ENCODE data around the gene SH3PXD2A.

- TF ChIP-seq EP300 (IDR thresholded peaks at IDR 0.05) (no peak), POLR2A (IDR thresholded peaks at IDR 0.05) (no peak), POLR2AphosphoS5 (IDR thresholded peaks at IDR 0.05) (no peak)
- TF ChIP-seq, protein P1, sequence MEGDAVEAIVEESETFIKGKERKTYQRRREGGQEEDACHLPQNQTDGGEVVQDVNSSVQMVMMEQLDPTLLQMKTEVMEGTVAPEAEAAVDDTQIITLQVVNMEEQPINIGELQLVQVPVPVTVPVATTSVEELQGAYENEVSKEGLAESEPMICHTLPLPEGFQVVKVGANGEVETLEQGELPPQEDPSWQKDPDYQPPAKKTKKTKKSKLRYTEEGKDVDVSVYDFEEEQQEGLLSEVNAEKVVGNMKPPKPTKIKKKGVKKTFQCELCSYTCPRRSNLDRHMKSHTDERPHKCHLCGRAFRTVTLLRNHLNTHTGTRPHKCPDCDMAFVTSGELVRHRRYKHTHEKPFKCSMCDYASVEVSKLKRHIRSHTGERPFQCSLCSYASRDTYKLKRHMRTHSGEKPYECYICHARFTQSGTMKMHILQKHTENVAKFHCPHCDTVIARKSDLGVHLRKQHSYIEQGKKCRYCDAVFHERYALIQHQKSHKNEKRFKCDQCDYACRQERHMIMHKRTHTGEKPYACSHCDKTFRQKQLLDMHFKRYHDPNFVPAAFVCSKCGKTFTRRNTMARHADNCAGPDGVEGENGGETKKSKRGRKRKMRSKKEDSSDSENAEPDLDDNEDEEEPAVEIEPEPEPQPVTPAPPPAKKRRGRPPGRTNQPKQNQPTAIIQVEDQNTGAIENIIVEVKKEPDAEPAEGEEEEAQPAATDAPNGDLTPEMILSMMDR (IDR thresholded peaks at IDR 0.05) = no peak
Observed at GRCh38 chr10:103654925-103655324, 200.5 kb downstream of the SH3PXD2A start.
